Effector memory CD8-positive, alpha-beta T cell (primary cell): ENCODE measurements around the gene RASGRF2.
"Not testable (repeated sequence)": the region's sequence is repeated elsewhere in the genome, so short reads cannot be mapped to it uniquely, and the experiment has no call there.

Source experiments
- ATAC-seq: fragments of 150-1000 bp; cut with Tn5 transposase; replicated peaks from 2 replicates; pipeline ENCODE4 v1.10.0; 2021; ENCODE audit warnings: mild to moderate bottlenecking, moderate library complexity
- DNase-seq, 3 experiments: peaks; one replicate each; pipeline ENCODE4 v3.0.0; 2021
- H3K27ac Mint-ChIP-seq, 2 donors: one replicate each; pipeline ENCODE4 v1.8.0; 2022; ENCODE audit warnings: mild to moderate bottlenecking in 2 of 2, mixed read lengths in 2 of 2, moderate library complexity in 2 of 2
- H3K27me3 Mint-ChIP-seq, 2 donors: one replicate each; pipeline ENCODE4 v1.8.0; 2022; ENCODE audit warnings: mixed read lengths in 2 of 2
- H3K36me3 Mint-ChIP-seq: one replicate; pipeline ENCODE4 v1.8.0; 2022; ENCODE audit warnings: mild to moderate bottlenecking, moderate library complexity, mixed read lengths; ENCODE audit not compliant: insufficient read depth
- H3K4me1 Mint-ChIP-seq, 2 donors: one replicate each; pipeline ENCODE4 v1.8.0; 2022; ENCODE audit warnings: low read depth in 2 of 2, mixed read lengths in 2 of 2
- H3K4me3 Mint-ChIP-seq, 2 donors: one replicate each; pipeline ENCODE4 v1.8.0; 2022; ENCODE audit warnings: mild to moderate bottlenecking in 2 of 2, mixed read lengths in 2 of 2, moderate library complexity in 2 of 2
- H3K9me3 Mint-ChIP-seq, 2 donors: one replicate each; pipeline ENCODE4 v1.8.0; 2022; ENCODE audit warnings: mixed read lengths in 2 of 2

The RASGRF2 gene

DNA sequence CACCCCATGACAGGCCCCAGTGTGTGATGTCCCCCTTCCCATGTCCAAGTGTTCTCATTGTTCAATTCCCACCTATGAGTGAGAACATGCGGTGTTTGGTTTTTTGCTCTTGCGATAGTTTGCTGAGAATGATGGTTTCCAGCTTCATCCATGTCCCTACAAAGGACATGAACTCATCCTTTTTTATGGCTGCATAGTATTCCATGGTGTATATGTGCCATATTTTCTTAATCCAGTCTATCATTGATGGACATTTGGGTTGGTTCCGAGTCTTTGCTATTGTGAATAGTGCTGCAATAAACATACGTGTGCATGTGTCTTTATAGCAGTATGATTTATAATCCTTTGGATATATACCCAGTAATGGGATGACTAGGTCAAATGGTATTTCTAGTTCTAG lies 93.1 kb downstream of the RASGRF2 start:
- not testable (repeated sequence) for DNase-seq, ATAC-seq, H3K9me3 Mint-ChIP-seq, H3K4me3 Mint-ChIP-seq, H3K27ac Mint-ChIP-seq, H3K27me3 Mint-ChIP-seq, H3K36me3 Mint-ChIP-seq
- H3K4me1 Mint-ChIP-seq: peaks cover 5 to 11% of the 10 kb centered on the region in 2 donors

DNA sequence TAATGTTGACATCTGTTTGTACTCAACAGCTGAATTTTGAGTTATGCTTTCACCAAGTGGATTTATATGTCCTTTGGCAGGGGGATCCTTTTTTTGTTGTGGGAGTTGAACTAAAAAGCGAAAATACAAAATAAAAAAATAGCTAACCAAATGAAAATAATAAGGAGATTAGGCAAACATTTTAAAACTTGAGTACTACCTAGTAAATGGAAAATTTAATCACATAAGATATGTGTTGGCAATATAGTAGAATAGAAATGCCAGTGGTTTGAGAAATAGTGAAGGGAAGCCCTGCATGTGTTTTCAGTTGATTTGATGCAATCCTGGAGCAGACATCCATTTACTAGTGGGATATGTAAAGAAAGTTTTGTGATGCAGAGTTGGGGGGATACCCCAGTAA lies 98.0 kb downstream of the RASGRF2 start:
- H3K4me1 Mint-ChIP-seq: peaks cover 5 to 13% of the 10 kb centered on the region in 2 donors
- no peaks in the 10 kb centered on the region for H3K9me3 Mint-ChIP-seq
- no peak overlapping the region for H3K27ac Mint-ChIP-seq
- no peak overlapping the region for H3K4me3 Mint-ChIP-seq
- H3K27me3 Mint-ChIP-seq: no peaks in the 10 kb centered on the region
- DNase-seq (no peak), ATAC-seq (no peak)
- H3K36me3 Mint-ChIP-seq: peaks cover 6% of the 10 kb centered on the region

DNA sequence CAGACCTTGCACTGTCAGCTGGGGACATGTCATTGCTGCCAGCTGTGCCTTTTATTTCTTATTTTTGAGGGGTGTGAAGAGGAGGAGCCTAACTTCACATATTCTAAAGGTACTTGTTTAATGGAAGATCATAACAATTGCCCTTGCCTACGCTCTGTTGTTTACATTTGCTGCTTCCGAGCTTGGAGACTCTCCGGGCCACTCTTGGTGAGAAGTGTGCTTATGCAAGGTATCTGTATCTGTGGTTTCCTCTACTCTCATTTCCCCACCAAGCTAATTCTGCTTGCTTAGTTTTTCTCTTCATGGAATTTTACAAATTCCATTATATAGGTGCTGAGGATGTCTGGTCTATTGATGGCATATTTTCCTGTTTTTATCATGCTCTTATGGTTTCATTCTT lies 105.3 kb downstream of the RASGRF2 start:
- DNase-seq (no peak), ATAC-seq (no peak)
- Mint-ChIP-seq H3K27me3 (no peaks in the 10 kb centered on the region), H3K4me1 (peaks cover 0 to 5% of the 10 kb centered on the region in 2 donors), H3K27ac (no peak overlapping the region), H3K36me3 (peaks cover 1% of the 10 kb centered on the region), H3K9me3 (no peaks in the 10 kb centered on the region), H3K4me3 (no peak overlapping the region)

- ATAC-seq: no peak
- H3K4me3 Mint-ChIP-seq: no peak overlapping the region
- peaks cover 0 to 5% of the 10 kb centered on the region in 2 donors for H3K4me1 Mint-ChIP-seq
- no peak for DNase-seq
- peaks cover 7% of the 10 kb centered on the region for H3K36me3 Mint-ChIP-seq
- peak overlapping the region in 1 of 2 donors; percentile 53 for H3K27ac Mint-ChIP-seq
- no peaks in the 10 kb centered on the region for H3K27me3 Mint-ChIP-seq
- no peaks in the 10 kb centered on the region for H3K9me3 Mint-ChIP-seq
These were observed 105.9 kb downstream of the RASGRF2 start for GRCh38 chr5:81066102-81066501.

- Mint-ChIP-seq H3K27me3 (no peaks in the 10 kb centered on the region), H3K9me3 (no peaks in the 10 kb centered on the region), H3K27ac (no peak overlapping the region), H3K4me3 (no peak overlapping the region), H3K36me3 (peaks cover 7% of the 10 kb centered on the region), H3K4me1 (peaks cover 0 to 3% of the 10 kb centered on the region in 2 donors)
- DNase-seq (no peak), ATAC-seq (no peak)
These were observed 107.2 kb downstream of the RASGRF2 start for GRCh38 chr5:81067406-81067805.

GRCh38 chr5:81068063-81068462 lies 107.9 kb downstream of the RASGRF2 start:
- no peak overlapping the region for H3K27ac Mint-ChIP-seq

DNA sequence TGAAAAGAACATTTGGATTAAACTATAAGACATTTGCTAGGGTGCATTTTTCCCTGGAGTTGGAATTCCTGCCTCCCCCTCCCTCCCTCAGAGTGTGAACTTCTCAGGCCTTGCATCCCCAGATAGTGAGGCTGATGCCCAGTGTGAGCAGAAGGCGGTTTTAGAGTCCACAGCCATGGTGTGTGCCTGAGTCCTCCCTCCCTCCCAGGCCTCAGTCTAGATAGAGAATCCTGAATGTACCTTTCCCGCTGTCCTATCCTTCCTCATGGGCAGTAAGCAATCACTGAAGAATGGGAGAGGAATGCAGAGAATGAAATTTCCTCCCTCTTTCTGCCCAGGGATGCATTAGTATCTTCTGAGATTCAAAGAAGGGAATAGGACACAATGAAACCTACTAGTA lies 108.5 kb downstream of the RASGRF2 start:
- Mint-ChIP-seq H3K4me1 (peaks cover 0 to 3% of the 10 kb centered on the region in 2 donors), H3K9me3 (no peaks in the 10 kb centered on the region), H3K36me3 (peaks cover 12% of the 10 kb centered on the region), H3K27ac (no peak overlapping the region), H3K27me3 (no peaks in the 10 kb centered on the region), H3K4me3 (no peak overlapping the region)
- DNase-seq: no peak
- ATAC-seq: no peak

More at GRCh38 chr5:81068063-81068462, 107.9 kb downstream of the RASGRF2 start:
- no peak for ATAC-seq
- H3K9me3 Mint-ChIP-seq: no peaks in the 10 kb centered on the region
- DNase-seq: no peak
- H3K27me3 Mint-ChIP-seq: no peaks in the 10 kb centered on the region
- no peak overlapping the region for H3K4me3 Mint-ChIP-seq
- peaks cover 10% of the 10 kb centered on the region for H3K36me3 Mint-ChIP-seq
- peaks cover 0 to 3% of the 10 kb centered on the region in 2 donors for H3K4me1 Mint-ChIP-seq

DNA sequence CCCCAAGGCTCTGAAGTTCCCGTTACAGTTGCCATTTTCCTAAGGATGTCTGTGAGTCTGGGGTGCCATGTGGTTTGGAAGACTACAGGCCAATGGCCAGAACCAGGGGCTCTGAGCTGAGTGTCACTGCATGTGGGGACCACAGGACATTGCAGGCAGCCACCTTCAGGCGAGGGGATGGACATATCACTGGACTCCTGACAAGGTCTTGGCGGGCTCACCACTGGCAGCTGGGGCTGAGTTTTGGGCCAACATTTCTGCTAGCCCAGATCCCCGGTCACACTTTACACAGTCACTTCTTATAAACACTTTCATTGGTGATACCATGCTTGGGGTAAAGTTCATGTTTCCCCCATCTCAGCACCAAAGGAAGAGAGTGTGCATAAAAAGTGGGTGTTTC lies 109.8 kb downstream of the RASGRF2 start:
- Mint-ChIP-seq H3K27me3 (no peaks in the 10 kb centered on the region), H3K4me3 (no peak overlapping the region), H3K9me3 (no peaks in the 10 kb centered on the region), H3K4me1 (no peaks in the 10 kb centered on the region), H3K36me3 (peaks cover 15% of the 10 kb centered on the region), H3K27ac (no peak overlapping the region)
- DNase-seq: no peak
- no peak for ATAC-seq

GRCh38 chr5:81070571-81071255 lies 110.5 kb downstream of the RASGRF2 start:
- peaks cover 15% of the 10 kb centered on the region for H3K36me3 Mint-ChIP-seq
- no peaks in the 10 kb centered on the region for H3K9me3 Mint-ChIP-seq
- DNase-seq (no peak), ATAC-seq (no peak)
- no peak overlapping the region for H3K27ac Mint-ChIP-seq
- H3K4me1 Mint-ChIP-seq: no peaks in the 10 kb centered on the region
- H3K27me3 Mint-ChIP-seq: no peaks in the 10 kb centered on the region
- H3K4me3 Mint-ChIP-seq: no peak overlapping the region

GRCh38 chr5:81075041-81075440 lies 114.9 kb downstream of the RASGRF2 start:
- Mint-ChIP-seq H3K4me3 (no peak overlapping the region), H3K4me1 (no peaks in the 10 kb centered on the region), H3K27me3 (no peaks in the 10 kb centered on the region), H3K9me3 (no peaks in the 10 kb centered on the region), H3K36me3 (peaks cover 15% of the 10 kb centered on the region), H3K27ac (no peak overlapping the region)
- DNase-seq: no peak
- no peak for ATAC-seq

- H3K4me3 Mint-ChIP-seq: no peak overlapping the region
- no peak for ATAC-seq
- H3K4me1 Mint-ChIP-seq: no peaks in the 10 kb centered on the region
- no peak for DNase-seq
- H3K9me3 Mint-ChIP-seq: no peaks in the 10 kb centered on the region
- H3K27me3 Mint-ChIP-seq: no peaks in the 10 kb centered on the region
- peaks cover 8% of the 10 kb centered on the region for H3K36me3 Mint-ChIP-seq
- H3K27ac Mint-ChIP-seq: no peak overlapping the region
These were observed 116.9 kb downstream of the RASGRF2 start for GRCh38 chr5:81077105-81077504.

DNA sequence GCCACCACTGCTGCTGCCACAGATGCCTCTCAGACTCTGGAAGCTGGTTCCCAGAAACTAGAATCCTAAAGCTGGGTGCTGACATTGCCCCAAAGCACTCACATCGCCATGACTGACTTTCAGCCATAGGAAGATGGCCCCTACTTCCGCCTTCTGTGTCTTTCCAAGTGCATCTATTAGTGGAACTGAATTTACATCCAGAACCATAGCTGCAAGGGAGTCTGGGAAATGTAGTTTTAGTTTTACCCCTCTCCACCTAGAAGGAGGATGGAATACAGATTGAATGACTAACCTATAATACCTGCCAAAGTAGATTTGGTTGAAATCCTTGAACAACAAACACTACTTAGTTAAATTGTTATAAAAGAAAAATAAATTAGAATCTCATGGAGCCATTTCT lies 118.8 kb downstream of the RASGRF2 start:
- Mint-ChIP-seq H3K27me3 (no peaks in the 10 kb centered on the region), H3K4me3 (no peak overlapping the region), H3K36me3 (peaks cover under 1% of the 10 kb centered on the region), H3K27ac (no peak overlapping the region), H3K4me1 (peaks cover 0 to 3% of the 10 kb centered on the region in 2 donors), H3K9me3 (no peaks in the 10 kb centered on the region)
- no peak for ATAC-seq
- DNase-seq: no peak

DNA sequence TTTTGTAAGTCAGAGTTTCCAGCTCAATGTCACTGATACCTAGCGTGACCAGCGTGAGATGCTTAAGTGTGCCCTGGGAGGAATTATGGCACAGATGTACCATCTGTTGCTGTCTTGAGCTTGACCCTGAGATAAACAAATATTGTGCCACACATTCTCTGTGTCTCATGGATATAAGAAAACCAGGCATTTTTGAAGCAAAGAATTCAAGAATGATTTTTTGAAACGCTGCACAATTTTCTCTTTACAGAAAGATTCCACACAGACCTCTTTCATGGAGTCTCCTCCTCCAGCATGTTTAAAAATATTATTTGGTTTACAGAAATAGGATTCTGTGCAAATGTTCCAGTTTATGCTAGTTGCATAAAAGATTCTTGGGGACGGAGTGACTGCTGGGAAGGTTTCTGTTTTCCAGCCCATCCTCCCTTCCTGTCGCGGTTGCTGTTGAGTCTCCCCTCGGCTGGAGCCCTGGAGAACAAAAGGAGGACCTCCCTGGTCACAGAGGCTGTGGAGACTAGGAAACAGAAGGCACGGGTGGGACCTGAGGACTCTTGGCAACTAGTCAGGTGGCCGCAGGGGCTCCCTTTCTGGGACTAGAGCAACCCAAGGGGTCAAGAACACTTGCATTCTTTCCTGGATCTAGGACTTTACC lies 120.8 kb downstream of the RASGRF2 start:
- no peak for DNase-seq
- H3K36me3 Mint-ChIP-seq: peaks cover 8% of the 10 kb centered on the region
- no peaks in the 10 kb centered on the region for H3K9me3 Mint-ChIP-seq
- ATAC-seq: no peak
- H3K27me3 Mint-ChIP-seq: no peaks in the 10 kb centered on the region
- no peak overlapping the region for H3K4me3 Mint-ChIP-seq
- peaks cover 3 to 4% of the 10 kb centered on the region in 2 donors for H3K4me1 Mint-ChIP-seq
- no peak overlapping the region for H3K27ac Mint-ChIP-seq

- ATAC-seq (no peak), DNase-seq (no peak)
- H3K4me1 Mint-ChIP-seq: peaks cover 3 to 4% of the 10 kb centered on the region in 2 donors
- H3K27me3 Mint-ChIP-seq: no peaks in the 10 kb centered on the region
- H3K4me3 Mint-ChIP-seq: no peak overlapping the region
- no peaks in the 10 kb centered on the region for H3K9me3 Mint-ChIP-seq
- peaks cover 8% of the 10 kb centered on the region for H3K36me3 Mint-ChIP-seq
- no peak overlapping the region for H3K27ac Mint-ChIP-seq
These were observed 121.3 kb downstream of the RASGRF2 start for GRCh38 chr5:81081461-81081835.
